Breast epithelium (tissue), 3 donors: Measurements from ENCODE around the gene CNTNAP5.

Source experiments
- CTCF ChIP-seq, 3 donors: fragments of 450-650 bp; IDR thresholded peaks; one replicate each; pipeline ENCODE4 v1.5.1; 2016 to 2017; ENCODE audit warnings: antibody characterized with exemption in 3 of 3, mild to moderate bottlenecking in 3 of 3, moderate library complexity in 3 of 3
- POLR2AphosphoS5 ChIP-seq, 3 donors: sonication (generic); formaldehyde crosslinking; IDR thresholded peaks; one replicate each; pipeline ENCODE4 v1.6.1; 2017; ENCODE audit warnings: antibody characterized with exemption in 3 of 3

- TF ChIP-seq CTCF (IDR thresholded peaks at IDR 0.05) (no peak), POLR2AphosphoS5 (IDR thresholded peaks at IDR 0.05) (no peak)
Observed at GRCh38 chr2:124369181-124369580, 344.1 kb downstream of the CNTNAP5 start.
